Small intestine (tissue), 7 donors: Measurements from ENCODE around the gene RSPH1. TPM values are rescaled to one million over a fixed set of nuclear protein-coding genes. Genes with fewer than 3 reads are reported as not detected.

ENCODE experiments used
- DNase-seq, 2 donors: peaks; one replicate each; pipeline versions ENCODE4 v3.0.0 to v3.0.0-alpha.2; 2013
- FAIRE-seq: peaks from 2 replicates; lab custom pipeline; 2012; peaks lifted over from hg19 to GRCh38; lab: Jason Lieb, UNC
- H3K27ac ChIP-seq, 3 donors: one replicate each; pipeline ENCODE4 v1.5.1; 2013; ENCODE audit warnings: low read length in 2 of 3, mild to moderate bottlenecking in 2 of 3, control low read depth in 1 of 3, inconsistent platforms in 1 of 3, low read depth in 1 of 3, moderate library complexity in 1 of 3
- H3K27me3 ChIP-seq, 3 donors: one replicate each; pipeline ENCODE4 v1.6.1; 2013; ENCODE audit warnings: low read length in 3 of 3, inconsistent platforms in 1 of 3; ENCODE audit not compliant: control insufficient read depth in 3 of 3, insufficient read depth in 3 of 3
- H3K36me3 ChIP-seq, 3 donors: one replicate each; pipeline ENCODE4 v1.6.1; 2013; ENCODE audit warnings: low read length in 3 of 3, inconsistent platforms in 1 of 3, low read depth in 1 of 3, mild to moderate bottlenecking in 1 of 3, moderate library complexity in 1 of 3; ENCODE audit not compliant: control insufficient read depth in 3 of 3, insufficient read depth in 2 of 3
- H3K4me1 ChIP-seq, 3 donors: one replicate each; pipeline ENCODE4 v1.6.1; 2013; ENCODE audit warnings: low read length in 2 of 3, inconsistent platforms in 1 of 3, low read depth in 1 of 3, mild to moderate bottlenecking in 1 of 3, moderate library complexity in 1 of 3; ENCODE audit not compliant: control insufficient read depth in 3 of 3, insufficient read depth in 2 of 3
- H3K4me3 ChIP-seq, 3 donors: one replicate each; pipeline ENCODE4 v1.5.1; 2013; ENCODE audit warnings: low read length in 3 of 3, control low read depth in 1 of 3, inconsistent platforms in 1 of 3, low read depth in 1 of 3, mild to moderate bottlenecking in 1 of 3, moderate library complexity in 1 of 3
- H3K9me3 ChIP-seq, 2 donors: one replicate each; pipeline ENCODE4 v1.6.1; 2013; ENCODE audit warnings: low read depth in 1 of 2, low read length in 1 of 2; ENCODE audit not compliant: control insufficient read depth in 2 of 2, insufficient read depth in 1 of 2
- WGBS, 3 donors: extraction: QIAGEN DNeasy Blood & Tissue Kit; methylation state at CpG; one replicate each; pipeline ENCODE4 v1.1.7; 2013; 5-methylcytosine and 5-hydroxymethylcytosine counted together
- polyA plus RNA-seq, 4 donors: library from polyadenylated mRNA; stranded (reverse) in 3 of 4; unstranded in 1 of 4; fragments of 200-250 nt in 3 of 4; fragments of 120-200 nt in 1 of 4; gene quantifications; one replicate each; pipeline versions ENCODE4 v1.2.1 to v1.2.3, GENCODE V29; 2013
- donor health status: healthy with polysubstance abuse.
- donor health status: control.
- donor health status: control.
- donor health status: Bipolar disorder and iron deficiency.
- donor health status: healthy.

Gene RSPH1
- polyA plus RNA-seq, 4 donors = 3.8 to 14.1 (median 7.8) TPM

DNA sequence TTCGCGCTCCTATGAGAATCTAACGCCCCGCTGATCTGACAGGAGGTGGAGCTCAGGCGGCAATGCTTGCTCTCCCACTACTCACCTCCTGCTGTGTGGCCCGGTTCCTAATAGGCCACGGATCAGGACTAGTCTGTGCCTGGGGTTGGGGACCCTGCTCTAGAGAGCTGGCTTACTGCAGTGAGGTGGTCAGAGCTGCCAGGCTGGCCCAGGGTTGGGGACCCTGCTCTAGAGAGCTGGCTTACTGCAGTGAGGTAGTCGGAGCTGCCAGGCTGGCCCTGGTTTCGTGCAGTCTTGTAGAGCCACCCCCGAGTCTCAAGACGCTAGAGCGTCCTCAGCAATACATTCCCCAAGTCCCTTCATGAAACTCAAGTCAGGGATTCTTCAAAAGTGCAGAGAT, 45.1 kb upstream of the RSPH1 start:
- 90 to 94% (median 93%) methylated on average over 12 of the region's 12 CpGs for WGBS, 3 donors
- Histone ChIP-seq H3K9me3 (no peaks in the 10 kb centered on the region), H3K27me3 (no peaks in the 10 kb centered on the region), H3K4me3 (no peak overlapping the region), H3K27ac (no peak overlapping the region), H3K4me1 (peaks cover 0 to 33% (median 0%) of the 10 kb centered on the region in 3 donors), H3K36me3 (peaks cover 6 to 90% (median 25%) of the 10 kb centered on the region in 3 donors)
- DNase-seq (no peak), FAIRE-seq (no peak)

DNA sequence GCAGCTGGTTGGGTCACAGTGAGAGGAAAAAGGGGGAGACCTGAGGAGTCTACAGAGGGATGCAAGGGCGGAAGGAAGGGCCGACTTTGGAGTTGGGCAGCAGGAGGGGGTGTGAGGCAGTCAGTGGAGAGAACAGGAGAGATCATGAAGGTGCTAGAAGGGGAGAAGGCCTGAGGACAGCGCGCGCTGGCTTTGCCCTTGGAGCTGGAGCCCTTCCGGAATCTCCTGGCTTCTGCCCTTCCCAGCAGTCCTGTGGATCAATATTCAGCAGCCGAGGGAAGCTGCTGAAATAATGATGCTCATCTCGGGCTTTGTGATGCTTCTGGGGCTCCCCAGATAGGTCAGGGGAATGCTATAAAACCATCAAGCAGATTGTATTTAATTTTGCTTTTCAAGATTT, 44.4 kb upstream of the RSPH1 start:
- H3K36me3 ChIP-seq = peaks cover 6 to 90% (median 20%) of the 10 kb centered on the region in 3 donors
- no peaks in the 10 kb centered on the region for H3K9me3 ChIP-seq
- WGBS, 3 donors = 86 to 91% (median 86%) methylated on average over 8 of the region's 8 CpGs
- peaks cover 0 to 41% (median 0%) of the 10 kb centered on the region in 3 donors for H3K4me1 ChIP-seq
- no peak overlapping the region for H3K4me3 ChIP-seq
- no peak overlapping the region for H3K27ac ChIP-seq
- no peak for FAIRE-seq
- DNase-seq = no peak
- no peaks in the 10 kb centered on the region for H3K27me3 ChIP-seq

DNA sequence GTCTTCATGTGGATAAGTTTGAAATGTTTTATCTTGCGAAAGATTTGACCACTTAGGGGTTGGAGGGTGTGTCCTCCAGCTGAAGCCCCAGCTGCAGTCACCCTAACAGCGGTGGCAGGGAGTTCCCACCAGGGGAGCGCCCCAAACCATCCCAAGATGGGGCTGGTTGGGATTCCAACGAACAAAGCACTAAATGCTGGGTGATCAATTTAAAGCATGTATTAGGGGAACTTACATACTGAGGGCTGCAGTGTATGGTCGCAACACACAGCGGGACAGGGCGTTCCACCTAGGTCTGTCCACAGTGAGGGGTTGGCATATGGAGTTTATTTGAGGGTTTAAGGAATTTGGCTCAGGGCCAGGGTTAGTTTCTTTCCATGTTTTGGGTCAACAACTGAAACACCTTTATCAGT, 43.9 kb upstream of the RSPH1 start:
- FAIRE-seq = no peak
- Histone ChIP-seq H3K4me3 (no peak overlapping the region), H3K27me3 (no peaks in the 10 kb centered on the region), H3K36me3 (peaks cover 6 to 89% (median 18%) of the 10 kb centered on the region in 3 donors), H3K4me1 (peaks cover 0 to 42% (median 0%) of the 10 kb centered on the region in 3 donors), H3K9me3 (no peaks in the 10 kb centered on the region), H3K27ac (no peak overlapping the region)
- WGBS, 3 donors = 79 to 91% (median 85%) methylated on average over 7 of the region's 7 CpGs
- DNase-seq = no peak

DNA sequence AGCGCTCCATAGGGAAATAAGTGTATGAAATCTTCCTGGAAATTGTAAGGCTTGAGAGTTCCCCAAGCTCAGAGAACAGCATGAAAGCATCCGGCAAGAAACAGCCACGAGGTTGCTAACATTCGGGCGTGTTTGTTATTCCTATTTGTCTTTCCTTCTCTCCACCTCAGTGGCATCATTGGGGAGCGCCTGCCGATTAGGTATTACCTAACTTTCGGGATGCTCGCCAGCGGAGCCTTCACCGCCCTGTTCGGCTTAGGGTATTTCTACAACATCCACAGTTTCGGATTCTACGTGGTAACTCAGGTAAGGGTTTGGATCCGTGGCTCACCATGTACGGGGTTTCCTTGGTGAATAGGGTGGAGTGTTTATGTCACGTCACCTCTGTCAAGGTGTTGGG, 43.3 kb upstream of the RSPH1 start:
- Histone ChIP-seq H3K27me3 (no peaks in the 10 kb centered on the region), H3K9me3 (no peaks in the 10 kb centered on the region), H3K4me3 (no peak overlapping the region), H3K4me1 (peaks cover 0 to 43% (median 0%) of the 10 kb centered on the region in 3 donors), H3K27ac (no peak overlapping the region), H3K36me3 (peaks cover 6 to 89% (median 15%) of the 10 kb centered on the region in 3 donors)
- no peak for DNase-seq
- WGBS, 3 donors = 88 to 93% (median 93%) methylated on average over 17 of the region's 17 CpGs
- FAIRE-seq = no peak

DNA sequence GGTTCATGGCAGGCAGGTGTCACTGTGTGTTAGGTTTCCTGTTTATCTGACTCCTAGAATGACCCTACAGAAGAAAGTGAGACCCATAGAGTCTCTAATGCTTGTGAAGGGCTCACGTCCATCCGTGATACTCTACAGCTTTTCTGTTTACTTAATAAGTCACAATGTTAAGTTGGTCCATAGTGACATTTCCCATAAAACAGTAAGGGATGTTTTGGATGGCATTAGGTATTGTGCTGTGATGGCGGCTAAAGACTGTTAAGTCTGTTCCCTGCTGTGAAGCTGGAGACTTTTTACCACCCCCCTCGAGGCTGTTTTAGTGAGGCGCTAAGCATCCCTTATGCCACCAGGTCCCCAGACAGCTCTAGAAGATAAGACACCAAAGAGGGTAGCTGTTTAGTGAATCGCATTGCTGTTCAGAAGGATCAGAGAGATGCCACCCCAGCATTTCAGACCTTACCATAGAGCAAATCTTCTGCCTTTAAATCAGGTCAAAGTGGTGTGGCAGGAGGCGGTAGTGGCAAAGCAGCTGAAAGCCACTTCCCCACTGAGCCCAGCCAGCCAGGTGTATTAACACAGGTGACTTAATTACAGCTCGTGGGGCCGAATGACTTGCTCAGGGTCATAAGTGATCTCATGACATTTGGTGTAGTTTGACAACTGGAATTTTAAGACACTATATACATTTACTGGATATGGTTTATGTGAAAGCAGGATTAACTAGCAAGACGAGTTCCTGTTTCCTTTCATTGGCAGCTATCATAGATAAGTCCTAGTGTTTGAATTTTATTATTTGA, 42.7 kb upstream of the RSPH1 start:
- peaks cover 0 to 41% (median 0%) of the 10 kb centered on the region in 3 donors for H3K4me1 ChIP-seq
- H3K9me3 ChIP-seq = no peaks in the 10 kb centered on the region
- H3K36me3 ChIP-seq = peaks cover 3 to 89% (median 15%) of the 10 kb centered on the region in 3 donors
- H3K27me3 ChIP-seq = no peaks in the 10 kb centered on the region
- FAIRE-seq = no peak
- peak in 1 of 2 donors; percentile 34 for DNase-seq
- H3K4me3 ChIP-seq = no peak overlapping the region
- H3K27ac ChIP-seq = peak overlapping the region in 1 of 3 donors; percentile 9
- 50 to 69% (median 65%) methylated on average over 10 of the region's 10 CpGs for WGBS, 3 donors

DNA sequence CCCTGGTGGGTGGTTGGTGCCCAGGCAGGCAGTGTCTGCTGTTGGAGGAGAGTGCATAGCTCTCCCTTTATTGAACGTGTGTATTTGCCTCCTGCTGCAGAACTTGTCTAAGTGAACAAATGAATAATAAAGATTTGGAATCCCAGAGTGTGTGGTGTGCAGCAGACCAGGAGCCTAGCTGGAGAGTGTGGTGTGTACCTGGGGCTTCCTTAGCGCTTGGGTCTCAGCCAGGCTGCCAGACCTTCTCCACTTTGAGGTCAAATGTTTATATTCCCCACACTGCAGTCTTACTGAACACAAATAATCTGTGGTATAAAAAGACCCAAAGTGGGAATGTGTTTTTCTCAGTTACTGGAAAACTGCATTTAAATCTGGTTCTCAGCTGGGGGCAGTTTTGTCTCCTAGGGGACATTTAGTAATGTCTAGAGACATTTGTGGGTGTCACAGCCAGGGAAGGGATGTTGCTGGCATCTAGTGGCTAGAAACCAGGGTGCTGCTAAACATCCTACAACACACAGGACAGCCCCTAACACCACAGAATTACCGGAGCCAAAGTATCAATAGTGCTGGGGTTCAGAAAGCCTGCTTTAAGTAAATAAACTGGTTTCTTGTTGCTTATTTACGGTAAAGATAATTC, 41.2 kb upstream of the RSPH1 start:
- peaks cover 3 to 89% (median 14%) of the 10 kb centered on the region in 3 donors for H3K36me3 ChIP-seq
- no peaks in the 10 kb centered on the region for H3K9me3 ChIP-seq
- H3K4me1 ChIP-seq = peaks cover 0 to 41% (median 0%) of the 10 kb centered on the region in 3 donors
- DNase-seq (peak; percentile 29 to 59), FAIRE-seq (no peak)
- no peaks in the 10 kb centered on the region for H3K27me3 ChIP-seq
- H3K27ac ChIP-seq = no peak overlapping the region
- WGBS, 3 donors = 54 to 71% (median 62%) methylated on average over 4 of the region's 4 CpGs
- H3K4me3 ChIP-seq = no peak overlapping the region

DNA sequence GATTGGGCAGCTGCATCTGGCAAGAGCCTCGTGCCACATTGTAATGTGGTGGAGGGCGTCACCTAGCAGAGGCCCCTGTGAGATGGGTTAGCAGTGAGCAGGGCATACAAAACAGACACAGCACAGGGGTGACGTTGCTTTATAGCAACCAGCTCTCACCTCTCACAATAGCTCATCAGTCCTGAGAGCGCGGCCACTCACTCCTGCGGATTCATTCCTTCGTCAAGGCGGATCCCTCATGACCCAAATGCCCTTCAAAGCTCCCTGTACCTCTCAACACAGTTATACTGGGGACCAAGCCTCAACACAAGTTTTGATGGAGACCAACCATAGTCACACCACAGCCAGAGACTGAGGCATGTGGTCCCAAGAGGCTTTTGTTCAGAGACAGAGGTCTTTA, 40.6 kb upstream of the RSPH1 start:
- Histone ChIP-seq H3K9me3 (no peaks in the 10 kb centered on the region), H3K4me1 (peaks cover 0 to 41% (median 0%) of the 10 kb centered on the region in 3 donors), H3K27ac (no peak overlapping the region), H3K4me3 (no peak overlapping the region), H3K36me3 (peaks cover under 1 to 89% (median 10%) of the 10 kb centered on the region in 3 donors), H3K27me3 (no peaks in the 10 kb centered on the region)
- 85 to 88% (median 85%) methylated on average over 8 of the region's 8 CpGs for WGBS, 3 donors
- DNase-seq (no peak), FAIRE-seq (no peak)

DNA sequence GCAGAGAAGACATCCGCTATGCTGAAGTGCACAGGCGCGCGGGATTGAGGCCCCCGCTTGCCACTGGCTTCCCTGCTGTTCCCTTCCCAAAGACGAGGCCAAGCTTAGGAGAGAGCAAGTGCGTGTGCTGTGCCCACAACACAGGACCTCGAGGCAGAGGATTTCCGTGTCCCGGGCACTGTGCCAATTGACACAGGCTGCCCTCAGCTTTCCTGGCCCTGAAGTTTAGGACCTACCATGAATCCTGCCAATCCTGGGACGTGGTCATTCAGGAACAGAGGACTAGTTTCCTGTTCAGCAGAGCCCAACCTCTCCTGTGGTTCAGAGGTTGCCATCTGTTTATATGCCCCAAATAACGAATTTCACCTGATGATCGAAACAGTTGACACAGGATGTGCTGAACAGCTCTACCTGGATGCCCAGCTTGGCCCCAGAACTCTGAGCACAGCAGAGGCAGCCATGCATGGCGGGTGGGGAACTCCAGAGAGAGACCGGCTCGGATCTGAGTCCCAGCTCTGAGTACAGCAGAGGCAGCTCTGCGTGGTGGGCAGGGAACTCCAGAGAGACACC, 39.7 kb upstream of the RSPH1 start:
- no peak for FAIRE-seq
- Histone ChIP-seq H3K27ac (peak overlapping the region; percentile 33 to 73 (median 38)), H3K9me3 (no peaks in the 10 kb centered on the region), H3K27me3 (no peaks in the 10 kb centered on the region), H3K36me3 (peaks cover under 1 to 90% (median 10%) of the 10 kb centered on the region in 3 donors), H3K4me3 (no peak overlapping the region), H3K4me1 (peaks cover 0 to 41% (median 0%) of the 10 kb centered on the region in 3 donors)
- DNase-seq = peak in 1 of 2 donors; percentile 63
- WGBS, 3 donors = 30 to 61% (median 42%) methylated on average over 17 of the region's 17 CpGs
